ENCODE results near the gene SHC3.

SHC3 gene

DNA sequence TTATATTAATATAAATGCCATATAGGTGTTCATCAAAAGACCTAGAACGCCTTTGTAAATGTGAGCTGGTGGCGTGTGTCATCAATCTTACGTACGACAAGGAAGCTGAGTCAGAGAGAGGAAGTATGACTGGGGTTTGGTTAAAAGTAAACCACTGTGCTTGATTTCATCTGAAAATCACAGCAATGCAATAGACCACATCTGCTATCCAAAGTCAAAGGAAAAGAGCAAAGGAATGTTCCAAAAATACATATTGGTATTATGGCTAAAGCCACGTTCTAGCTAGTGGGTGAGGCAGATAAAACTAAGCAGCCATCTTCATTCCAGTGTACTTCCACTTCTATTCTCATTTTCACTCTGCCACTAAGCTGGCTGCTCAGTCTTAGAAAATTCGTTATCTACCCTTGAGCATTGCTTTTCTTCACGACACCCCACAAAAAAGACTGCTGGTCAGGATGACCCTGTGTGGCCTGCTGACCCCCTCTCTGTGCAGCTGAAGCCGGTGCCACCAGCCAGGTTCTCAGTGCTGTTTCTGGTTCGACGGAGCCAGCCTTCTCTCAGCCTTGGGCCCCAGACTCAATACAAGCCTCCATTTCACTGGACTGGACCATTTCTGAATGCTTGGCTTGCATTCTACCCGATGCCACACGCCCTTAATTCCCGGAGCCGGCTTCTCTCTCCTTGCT, 23.8 kb downstream of the SHC3 start:
- DNase-seq (ENCODE audit: low read depth): no peak

DNA sequence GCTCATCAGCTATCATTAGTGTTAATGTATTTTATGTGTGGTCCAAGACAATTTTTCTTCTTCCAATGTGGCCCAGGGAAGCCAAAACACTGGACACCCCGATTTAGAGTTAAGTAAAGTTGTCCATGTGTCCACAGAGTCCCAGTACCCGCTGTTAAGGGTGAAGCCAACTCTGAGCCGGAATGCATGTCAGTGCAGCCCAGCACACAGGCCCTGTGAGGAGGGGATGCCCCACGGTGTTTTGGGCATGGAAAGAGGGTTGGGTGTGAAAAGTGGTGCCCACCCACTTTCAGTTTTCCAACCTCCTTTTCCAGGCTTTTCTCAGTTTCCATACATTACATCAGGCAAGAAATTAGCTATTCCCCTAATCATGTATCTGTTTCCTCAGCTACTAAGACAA, 24.4 kb downstream of the SHC3 start:
- no peak for DNase-seq (ENCODE audit: low read depth)

DNA sequence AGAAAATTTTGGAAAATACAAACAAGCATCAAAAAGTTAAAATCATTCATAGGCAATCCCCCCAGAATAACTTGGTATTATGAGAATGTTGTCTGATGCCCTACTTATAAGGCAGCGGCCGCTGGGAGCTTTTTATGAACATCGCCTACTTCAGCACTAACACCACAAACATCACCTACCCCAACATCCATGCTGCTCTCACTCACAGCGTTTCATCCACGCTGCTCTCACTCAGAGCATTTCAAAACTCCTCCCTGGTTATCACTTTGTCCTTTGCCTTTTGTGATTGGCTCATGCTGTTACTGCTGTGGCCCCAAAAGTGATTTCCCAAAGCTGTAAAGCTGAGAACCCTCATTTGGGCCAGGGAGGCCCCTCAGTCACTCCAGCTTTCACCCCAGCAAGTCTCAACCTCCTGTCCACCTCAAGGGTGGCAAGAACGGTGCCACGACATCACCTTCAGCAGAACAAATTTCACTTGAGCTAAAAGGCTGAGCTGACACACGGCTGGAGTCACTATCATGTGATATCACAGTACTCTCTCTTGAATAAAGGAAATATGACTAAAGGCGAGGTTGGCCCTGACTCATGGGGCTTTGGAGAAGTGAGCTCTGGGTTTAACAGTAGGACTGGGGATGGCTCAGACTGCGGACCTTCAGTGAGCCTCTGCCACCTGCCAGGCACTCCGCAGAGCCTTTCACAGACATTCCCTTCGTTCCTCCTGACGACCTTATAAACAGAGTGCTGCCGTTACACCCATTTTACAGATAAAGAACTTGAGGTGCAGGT, 25.2 kb downstream of the SHC3 start:
- no peak for DNase-seq (ENCODE audit: low read depth)

DNA sequence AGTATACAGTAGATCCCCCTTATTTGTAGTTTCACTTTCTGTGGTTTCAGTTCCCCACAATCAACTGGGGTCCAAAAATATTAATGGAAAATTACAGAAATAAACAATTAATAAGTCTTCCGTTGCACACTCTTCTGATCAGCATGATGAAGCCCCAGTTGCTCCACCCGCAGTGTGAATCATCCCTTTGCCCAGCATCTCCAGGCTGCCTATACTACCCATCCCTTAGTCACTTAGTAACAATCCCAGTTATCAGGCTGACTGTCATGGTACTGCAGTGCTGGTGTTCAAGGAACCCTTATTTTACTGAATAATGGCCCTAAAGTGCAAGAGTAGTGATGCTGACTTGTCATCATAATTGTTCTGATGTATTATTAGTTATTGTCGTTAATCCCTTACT, 28.9 kb downstream of the SHC3 start:
- DNase-seq (ENCODE audit: low read depth): no peak

DNA sequence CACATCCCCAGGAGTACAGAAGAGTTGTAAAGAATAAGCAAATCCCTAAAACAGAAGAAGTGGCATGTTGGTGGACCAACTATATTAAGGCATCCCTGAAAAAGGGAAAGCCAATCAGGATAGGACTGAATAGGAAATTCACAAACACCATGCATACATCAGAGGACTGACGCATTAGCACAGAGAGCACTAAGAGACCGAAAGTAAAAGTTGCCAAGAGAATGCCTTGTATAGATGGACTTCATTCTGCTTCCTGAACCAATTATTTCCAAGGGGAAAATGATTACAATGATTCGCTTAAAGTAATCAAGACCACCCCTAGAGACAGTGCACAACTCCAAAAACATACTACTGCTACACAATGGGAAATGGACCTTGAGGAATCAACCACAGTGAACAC, 33.5 kb downstream of the SHC3 start:
- DNase-seq (ENCODE audit: low read depth): no peak

- no peak for DNase-seq (ENCODE audit: low read depth)
Measured at GRCh38 chr9:89144238-89144637, 34.4 kb downstream of the SHC3 start.

- no peak for DNase-seq (ENCODE audit: low read depth)
Measured at GRCh38 chr9:89143266-89143665, 35.4 kb downstream of the SHC3 start.

GRCh38 chr9:89139455-89139854, 39.2 kb downstream of the SHC3 start:
- DNase-seq (ENCODE audit: low read depth): no peak

DNA sequence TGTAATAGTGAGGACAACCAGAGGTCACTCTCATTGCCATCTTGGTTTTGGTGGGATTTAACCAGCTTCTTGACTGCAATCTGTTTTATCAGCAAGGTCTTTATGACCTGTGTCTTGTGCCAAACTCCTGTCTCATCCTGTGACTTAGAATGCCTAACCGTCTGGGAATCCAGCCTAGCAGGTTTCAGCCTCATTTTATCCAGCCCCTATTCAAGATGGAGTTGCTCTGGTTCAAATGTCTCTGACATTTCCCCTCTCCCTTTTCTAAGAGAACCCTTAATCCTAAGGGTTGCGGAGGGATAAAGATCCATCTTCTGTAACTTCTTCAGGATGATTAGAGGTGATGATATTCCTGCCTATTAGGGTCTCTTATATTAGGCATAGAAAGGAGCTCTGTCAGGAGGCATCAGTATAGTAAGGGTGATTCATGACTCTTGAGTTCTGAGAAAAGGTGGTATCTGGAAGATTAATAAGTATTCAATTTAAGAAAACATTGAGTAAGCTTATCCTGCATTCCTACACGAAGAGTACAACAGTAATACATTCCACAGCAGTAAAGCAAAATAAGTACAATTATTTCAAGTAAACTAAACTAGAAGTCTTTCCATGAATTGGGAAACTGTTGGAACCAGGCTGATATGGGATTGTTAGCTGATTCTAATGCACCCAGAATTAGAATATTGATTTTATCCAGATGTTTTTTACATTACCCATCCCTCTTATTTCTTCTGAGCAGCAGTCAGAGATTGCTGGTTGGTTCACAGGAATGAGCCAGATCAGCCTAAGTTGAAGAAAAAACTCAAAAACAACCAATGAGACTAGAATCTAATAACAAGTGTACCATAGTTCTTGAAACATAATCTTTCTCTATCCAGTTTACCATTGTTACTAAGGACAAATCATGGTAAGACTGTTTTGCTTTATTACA, 39.9 kb downstream of the SHC3 start:
- DNase-seq (ENCODE audit: low read depth): no peak

GRCh38 chr9:89137542-89138462, 40.8 kb downstream of the SHC3 start:
- DNase-seq (ENCODE audit: low read depth): no peak

DNA sequence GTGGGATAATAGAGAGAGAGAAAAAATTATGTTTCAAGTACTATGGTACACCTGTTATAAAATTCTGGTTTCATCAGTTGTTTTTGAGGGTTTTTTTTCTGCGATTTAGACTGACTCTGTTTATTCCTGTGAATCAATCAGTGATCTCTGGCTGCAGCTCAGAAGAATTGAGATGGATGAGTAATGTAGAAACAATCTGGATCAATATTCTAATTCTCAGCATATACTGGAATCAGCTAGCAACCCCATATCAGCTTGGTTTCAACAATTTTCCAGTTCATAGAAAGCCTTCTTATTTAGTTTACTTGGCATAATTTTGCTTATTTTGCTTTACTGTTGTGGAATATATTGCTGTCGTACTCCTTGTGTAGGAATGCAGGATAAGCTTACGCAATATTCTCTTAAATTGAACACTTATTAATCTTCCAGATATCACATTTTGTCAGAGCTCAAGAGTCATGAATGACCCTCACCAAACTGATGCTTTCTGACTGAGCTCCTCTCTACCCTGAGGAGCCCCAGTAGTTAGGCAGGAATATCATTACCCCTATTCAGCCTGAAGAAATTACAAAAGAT, 42.9 kb downstream of the SHC3 start:
- no peak for DNase-seq (ENCODE audit: low read depth)

- no peak for DNase-seq (ENCODE audit: low read depth)
Measured at GRCh38 chr9:89134709-89135108, 43.9 kb downstream of the SHC3 start.

GRCh38 chr9:89122949-89123348, 55.7 kb downstream of the SHC3 start:
- DNase-seq (ENCODE audit: low read depth): no peak

GRCh38 chr9:89120704-89121103, 57.9 kb downstream of the SHC3 start:
- DNase-seq (ENCODE audit: low read depth): no peak

- DNase-seq (ENCODE audit: low read depth): no peak
Measured at GRCh38 chr9:89116805-89117192, 61.8 kb downstream of the SHC3 start.

DNA sequence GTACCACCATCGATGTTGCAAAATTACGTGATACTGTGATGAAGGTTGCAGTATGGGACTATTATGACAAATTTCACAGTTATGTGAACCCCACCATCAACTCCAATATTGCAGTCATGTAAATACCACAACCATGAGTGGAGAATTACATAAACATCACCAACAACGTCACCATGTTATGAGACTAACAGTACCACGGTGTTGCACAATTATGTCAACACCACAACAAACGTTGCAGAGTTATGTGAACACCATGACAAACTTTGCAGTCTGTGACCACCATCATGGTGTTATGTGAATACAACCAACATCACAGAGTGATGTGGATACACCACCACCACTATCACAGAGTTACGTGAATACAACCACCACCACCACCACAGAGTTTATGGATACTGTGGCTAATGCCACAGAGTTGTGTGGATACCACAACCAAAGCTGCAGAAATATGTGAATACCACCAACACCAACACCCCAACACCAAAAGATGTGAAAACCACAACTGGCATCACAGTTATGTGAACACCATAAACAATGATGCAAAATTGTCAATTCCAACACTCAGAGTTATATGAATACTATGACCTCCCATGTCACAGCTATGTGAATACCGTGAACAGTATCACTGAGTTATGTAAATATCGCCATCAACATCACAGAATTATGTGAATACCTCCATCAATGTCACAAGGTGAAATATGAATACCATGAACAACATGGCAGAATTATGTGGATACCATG, 62.4 kb downstream of the SHC3 start:
- no peak for DNase-seq (ENCODE audit: low read depth)

- no peak for DNase-seq (ENCODE audit: low read depth)
Measured at GRCh38 chr9:89115426-89115825, 63.2 kb downstream of the SHC3 start.

- DNase-seq (ENCODE audit: low read depth): no peak
Measured at GRCh38 chr9:89114741-89115140, 63.9 kb downstream of the SHC3 start.

DNA sequence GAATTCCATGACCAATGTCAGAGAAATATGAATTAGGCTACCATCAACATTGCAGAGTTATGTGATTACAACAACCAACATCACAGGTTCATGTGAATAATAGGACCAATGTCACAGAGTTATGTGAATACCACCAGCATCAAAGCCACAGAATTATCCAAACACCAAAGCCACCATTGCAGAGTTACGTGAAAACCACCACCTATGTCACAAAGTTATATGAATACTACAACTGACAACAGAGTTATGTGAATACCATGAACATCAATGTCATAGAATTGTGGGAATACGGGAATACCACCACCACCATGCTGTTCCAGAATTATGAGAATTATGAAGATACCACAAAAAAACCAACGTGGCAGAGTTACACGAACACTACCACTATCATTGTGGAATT, 64.8 kb downstream of the SHC3 start:
- no peak for DNase-seq (ENCODE audit: low read depth)

- no peak for DNase-seq (ENCODE audit: low read depth)
Measured at GRCh38 chr9:89112243-89112642, 66.4 kb downstream of the SHC3 start.

DNA sequence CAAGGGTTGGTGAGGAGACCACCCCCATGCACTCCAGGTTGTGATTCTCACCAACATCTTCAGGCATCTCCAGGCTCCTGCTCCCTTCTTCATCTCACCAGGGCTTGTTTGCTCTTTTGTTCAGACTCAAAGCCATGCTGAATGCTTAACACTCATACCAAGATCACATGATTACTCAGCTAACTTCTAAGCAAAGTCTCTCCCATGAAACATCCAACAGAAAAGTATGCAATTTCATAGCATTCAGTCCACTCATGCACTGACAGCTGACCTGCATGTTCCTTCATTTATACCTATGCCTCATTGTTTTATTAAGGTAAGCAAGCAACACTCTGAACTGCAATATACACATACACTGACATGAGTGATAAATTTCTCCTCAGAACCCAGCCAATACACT, 69.0 kb downstream of the SHC3 start:
- no peak for DNase-seq (ENCODE audit: low read depth)

All from stimulated activated CD8-positive, alpha-beta memory T cell treated with anti-CD3 and anti-CD28 coated beads, Interleukin-4, amount 100 ng/mL, for 24 hours (primary cell).